NCI-H2107 treated with DMSO at 0.1 percent for 48 hours (cell line): Measurements from ENCODE around the gene THY1.
"Not testable (repeated sequence)": the region's sequence is repeated elsewhere in the genome, so short reads cannot be mapped to it uniquely, and the experiment has no call there.

Experiments
- DNase-seq: peaks from one replicate; lab custom pipeline; 2025; ENCODE audit not compliant: unreplicated experiment; lab: John Stamatoyannopoulos, UW

THY1 gene

GRCh38 chr11:119446434-119446833, 23.5 kb upstream of the THY1 start:
- no peak for DNase-seq

DNA sequence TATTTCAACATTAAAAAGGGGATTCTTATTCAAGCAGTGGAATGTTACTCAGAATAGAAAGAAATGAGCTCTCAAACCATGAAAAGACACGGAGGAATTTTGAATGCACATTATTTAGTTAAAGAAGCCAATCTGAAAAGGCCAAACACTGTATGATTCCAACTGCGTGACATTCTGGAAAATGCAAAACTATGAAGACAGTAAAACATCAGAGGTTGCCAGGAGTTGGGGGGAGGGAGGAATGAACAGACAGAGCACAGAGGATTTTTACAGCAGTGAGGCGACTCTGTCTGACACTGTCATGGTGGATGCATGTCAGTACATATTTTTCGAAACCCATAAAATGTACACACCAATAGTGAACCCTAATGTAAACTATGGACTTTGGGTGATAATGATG, 22.9 kb upstream of the THY1 start:
- no peak for DNase-seq

DNA sequence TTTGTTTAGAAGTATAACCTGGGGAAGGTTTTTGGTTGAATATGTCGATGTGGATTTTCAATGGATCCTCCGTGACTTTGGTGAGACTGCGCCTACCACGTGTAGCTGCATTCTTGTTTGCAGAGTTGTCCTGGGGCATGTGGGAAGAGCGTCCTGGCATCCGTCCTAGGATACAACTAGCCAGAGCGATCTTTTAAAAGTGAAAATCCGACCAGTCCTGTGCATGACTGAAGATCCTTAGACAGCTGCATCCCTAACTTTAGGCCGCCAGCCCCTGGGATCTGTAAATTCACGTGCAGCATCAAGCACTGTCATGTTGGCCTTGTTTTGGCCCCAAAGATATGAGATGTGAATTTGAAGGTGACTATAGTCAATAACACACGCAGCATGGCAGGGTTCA, 22.4 kb upstream of the THY1 start:
- no peak for DNase-seq

GRCh38 chr11:119441898-119442243, 18.9 kb upstream of the THY1 start:
- DNase-seq = no peak

DNA sequence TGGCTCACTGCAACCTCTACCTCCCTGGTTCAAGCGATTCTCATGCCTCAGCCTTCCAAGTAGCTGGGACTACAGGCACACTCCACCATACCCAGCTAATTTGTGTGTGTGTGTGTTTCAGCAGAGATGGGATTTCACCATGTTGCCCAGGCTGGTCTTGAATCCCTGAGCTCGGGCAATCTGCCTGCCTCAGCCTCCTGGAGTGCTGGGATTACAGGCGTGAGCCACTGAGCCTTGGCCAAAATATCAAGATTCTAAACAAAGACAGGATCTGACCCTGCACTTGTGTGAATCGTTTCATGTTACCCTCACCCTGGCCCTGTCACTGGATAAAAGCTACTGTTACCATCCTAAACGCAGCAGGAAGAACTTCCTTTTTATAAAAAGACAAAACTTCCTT, 15.6 kb upstream of the THY1 start:
- no peak for DNase-seq

DNA sequence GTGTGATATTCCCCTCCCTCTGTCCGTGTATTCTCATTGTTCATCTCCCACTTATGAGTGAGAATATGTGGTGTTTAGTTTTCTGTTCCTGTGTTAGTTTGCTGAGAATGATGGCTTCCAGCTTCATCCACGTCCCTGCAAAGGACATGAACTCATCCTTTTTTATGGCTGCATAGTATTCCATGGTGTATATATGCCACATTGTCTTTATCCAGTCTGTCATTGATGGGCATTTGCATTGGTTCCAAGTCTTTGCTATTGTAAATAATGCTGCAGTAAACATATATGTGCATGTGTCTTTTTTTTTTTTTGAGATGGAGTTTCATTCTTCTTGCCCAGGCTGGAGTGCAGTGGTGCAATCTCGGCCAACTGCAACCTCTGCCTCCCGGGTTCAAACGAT, 14.5 kb upstream of the THY1 start:
- not testable (repeated sequence) for DNase-seq

DNA sequence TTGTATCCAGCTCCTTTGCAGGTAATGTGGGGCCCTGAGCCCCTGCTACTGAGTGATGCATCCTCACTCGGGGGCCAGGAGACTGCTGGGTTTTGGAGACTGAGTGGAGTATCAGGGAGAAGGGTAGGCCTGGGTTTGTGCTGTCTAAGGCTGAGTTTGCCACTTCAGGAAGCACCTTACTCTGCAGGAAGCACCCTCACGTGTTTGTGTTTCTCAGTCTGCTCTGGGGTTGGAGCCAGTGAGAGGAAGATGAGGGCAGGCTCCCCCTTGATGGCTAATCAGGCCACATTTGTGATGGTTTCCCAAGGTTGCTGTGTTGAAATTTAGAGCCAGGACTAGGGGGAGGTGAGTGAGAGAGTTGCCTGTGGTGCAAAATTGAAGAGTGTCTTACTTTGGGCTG, 13.7 kb upstream of the THY1 start:
- no peak for DNase-seq

- no peak for DNase-seq
Observed at GRCh38 chr11:119436093-119436492, 13.1 kb upstream of the THY1 start.

GRCh38 chr11:119434591-119435330, 11.8 kb upstream of the THY1 start:
- DNase-seq = no peak

DNA sequence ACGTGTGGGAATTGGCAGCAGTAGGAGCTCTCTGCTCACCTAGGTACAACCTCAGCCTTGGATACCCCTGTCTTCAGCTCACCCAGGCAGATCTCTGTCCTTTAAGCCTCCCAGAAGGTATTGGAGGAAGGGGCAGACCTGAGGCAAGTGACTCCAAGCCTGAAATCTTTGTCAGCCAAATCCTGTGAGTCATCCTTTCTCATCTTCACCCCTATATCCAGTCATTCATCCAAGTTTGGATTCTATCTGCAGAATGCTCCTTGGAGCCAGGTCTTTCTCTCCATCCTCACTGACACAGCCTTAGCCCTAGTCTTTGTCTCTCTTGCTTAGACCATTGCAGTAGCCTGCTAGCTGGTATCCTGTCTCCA, 10.4 kb upstream of the THY1 start:
- no peak for DNase-seq

DNA sequence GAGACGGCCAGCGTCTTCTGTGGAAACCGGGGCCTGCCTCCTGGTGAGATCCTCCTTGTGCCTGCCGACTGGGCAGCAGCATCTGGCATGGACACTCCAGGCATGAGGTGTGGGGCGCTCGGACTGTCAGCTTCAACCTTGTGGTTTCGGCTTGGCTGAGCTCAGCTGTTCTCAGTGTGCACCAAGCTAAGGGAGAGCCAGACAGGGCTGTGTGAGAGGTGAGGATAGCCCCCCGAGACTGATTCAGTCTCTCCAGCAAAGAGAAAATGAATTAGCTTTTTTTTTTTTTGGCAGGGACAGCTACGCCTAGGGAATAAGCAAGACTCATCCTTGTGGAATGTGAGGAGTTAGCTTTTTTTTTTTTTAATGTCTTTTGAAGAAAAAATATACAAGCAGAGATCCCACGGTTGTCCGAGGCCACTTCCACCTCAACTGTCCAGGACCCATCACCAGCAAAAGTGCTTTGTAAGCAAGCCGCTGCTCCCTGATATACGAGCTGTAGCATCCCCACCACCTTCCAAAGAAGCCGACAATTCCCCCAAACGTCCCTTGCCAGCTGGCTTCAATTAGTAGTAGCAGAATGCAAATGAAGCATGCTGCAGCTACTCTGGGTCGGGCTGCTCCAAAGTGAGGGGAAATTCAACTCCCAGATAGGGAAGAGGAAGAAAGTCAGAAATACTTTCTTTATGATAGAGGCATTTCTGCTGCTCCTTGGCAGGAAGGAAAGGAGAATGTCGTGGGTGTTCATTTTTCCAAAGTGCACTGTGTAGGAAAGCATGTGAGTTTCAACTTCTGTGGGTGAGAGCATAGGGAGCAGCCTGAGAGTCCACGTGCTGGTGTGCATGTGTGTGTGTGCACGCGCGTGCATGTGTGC, 9.7 kb upstream of the THY1 start:
- DNase-seq = no peak

DNA sequence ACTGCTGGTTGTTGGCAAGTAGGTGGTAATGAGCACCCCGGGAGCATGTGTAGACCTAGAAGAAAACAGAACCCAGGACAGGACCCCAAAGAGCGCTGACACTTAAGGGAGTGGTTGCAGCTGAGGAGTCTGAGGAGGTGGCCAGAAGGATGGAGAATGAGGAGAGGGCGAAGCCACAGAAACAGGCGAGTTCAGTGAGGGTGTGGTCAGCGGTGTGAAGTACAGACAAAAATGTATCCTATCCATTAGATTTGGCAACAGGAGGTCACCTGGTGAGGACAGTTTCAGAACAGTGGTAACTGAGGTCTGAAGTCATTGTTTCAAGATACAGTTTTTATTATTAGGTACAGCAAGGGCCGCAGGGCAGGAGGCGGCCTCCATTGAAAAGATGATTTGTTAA, 8.6 kb upstream of the THY1 start:
- no peak for DNase-seq

DNA sequence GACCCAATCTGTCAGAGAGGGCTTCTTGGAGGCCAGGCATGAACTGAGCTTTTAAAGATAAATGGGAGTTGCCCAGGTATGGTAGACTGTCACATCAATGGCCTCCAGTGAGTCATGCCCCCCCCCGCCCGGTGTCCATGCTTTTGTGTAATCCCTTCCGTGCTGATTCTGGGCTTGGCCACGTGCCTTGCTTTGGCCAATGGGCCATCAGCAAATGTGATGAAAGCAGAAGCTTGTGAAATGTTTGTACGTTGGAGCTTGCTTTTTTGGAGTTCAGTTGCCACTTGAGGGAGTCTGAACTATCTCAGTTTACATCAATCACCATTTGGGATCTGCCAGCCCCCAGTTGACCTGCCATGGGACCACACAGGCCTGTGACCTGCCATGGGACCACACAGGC, 4.3 kb upstream of the THY1 start:
- DNase-seq = no peak

DNA sequence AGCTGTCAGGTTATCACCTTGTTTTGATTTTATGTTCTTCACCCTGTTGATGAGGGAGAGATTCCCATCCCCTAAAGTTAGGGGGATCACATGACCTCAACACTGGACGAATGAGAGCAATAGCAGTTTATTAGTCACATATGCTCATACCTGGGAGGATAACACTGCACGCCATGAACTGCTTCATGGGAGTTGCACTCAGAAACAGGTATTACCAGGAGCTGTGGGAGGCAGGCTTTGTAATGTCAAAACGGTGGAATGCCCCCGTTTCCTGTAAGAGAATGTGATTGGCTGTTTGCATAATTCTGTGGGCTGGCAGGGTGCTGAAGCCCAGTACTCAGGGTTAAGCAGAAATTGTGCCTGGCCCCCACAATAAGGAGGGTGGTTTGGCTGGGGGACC, 3.2 kb upstream of the THY1 start:
- DNase-seq = no peak

- no peak for DNase-seq
Observed at GRCh38 chr11:119424775-119425174, 1.8 kb upstream of the THY1 start.

GRCh38 chr11:119424276-119424675, 1.3 kb upstream of the THY1 start:
- no peak for DNase-seq

GRCh38 chr11:119423509-119424254, 710 bp upstream of the THY1 start:
- DNase-seq = no peak

- no peak for DNase-seq
Observed at GRCh38 chr11:119421941-119422808, 797 bp downstream of the THY1 start.

DNA sequence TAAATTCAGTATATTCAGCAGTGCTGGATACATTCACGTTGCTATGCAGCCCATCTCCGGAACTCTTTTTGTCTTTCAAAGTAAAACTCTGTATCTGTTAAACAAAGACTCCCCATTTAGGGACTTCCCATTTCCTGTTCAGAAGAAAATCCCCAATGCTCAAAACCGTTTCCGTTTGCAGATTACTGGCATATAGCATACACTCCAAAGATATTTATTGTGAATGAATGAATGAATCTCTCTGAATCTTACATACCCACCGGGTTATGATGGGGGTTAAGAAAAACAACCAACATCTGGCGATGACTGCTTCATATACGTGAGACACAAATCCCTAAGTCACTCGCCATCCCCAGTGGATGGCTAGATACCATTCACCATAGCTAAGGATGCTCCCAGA, 1.6 kb downstream of the THY1 start:
- DNase-seq = no peak

GRCh38 chr11:119420631-119421030, 2.3 kb downstream of the THY1 start:
- no peak for DNase-seq
